Right lobe of liver (tissue), 6 donors: ENCODE data around the gene MYO3B. TPM values are rescaled to one million over a fixed set of nuclear protein-coding genes. Genes with fewer than 3 reads are reported as not detected.

Source experiments
- ATAC-seq, 4 donors: fragments of 200-7000 bp; cut with Tn5 transposase; one replicate each; pipeline ENCODE4 v1.9.1; 2020; ENCODE audit warnings: mild to moderate bottlenecking in 4 of 4, moderate library complexity in 4 of 4
- DNase-seq, 3 donors: peaks; one replicate each; pipeline ENCODE4 v3.0.0-alpha.2; 2020
- H3K27ac ChIP-seq, 3 donors: fragments of 200-600 bp; one replicate each; pipeline ENCODE4 v1.8.0; 2022
- H3K27me3 ChIP-seq, 2 donors: fragments of 200-600 bp; one replicate each; pipeline ENCODE4 v1.8.0; 2022
- H3K36me3 ChIP-seq, 4 donors: fragments of 200-600 bp; sonication (generic) in 1 of 4; one replicate each; pipeline versions ENCODE4 v1.5.1 to v1.8.0; 2017 to 2022; ENCODE audit warnings: control low read depth in 1 of 4
- H3K4me1 ChIP-seq, 4 donors: fragments of 200-600 bp; sonication (generic) in 1 of 4; one replicate each; pipeline versions ENCODE4 v1.5.1 to v1.8.0; 2017 to 2022; ENCODE audit warnings: control low read depth in 1 of 4
- H3K4me3 ChIP-seq, 3 donors: fragments of 200-600 bp; one replicate each; pipeline ENCODE4 v1.8.0; 2022
- H3K9me3 ChIP-seq, 4 donors: fragments of 200-600 bp; sonication (generic) in 1 of 4; one replicate each; pipeline versions ENCODE4 v1.5.1 to v1.8.0; 2017 to 2022; ENCODE audit warnings: control low read depth in 1 of 4
- POLR2A ChIP-seq: fragments of 450-650 bp; IDR thresholded peaks from one replicate; pipeline ENCODE4 v1.6.1; 2017; ENCODE audit warnings: antibody characterized with exemption, mild to moderate bottlenecking
- WGBS: methylation state at CpG from one replicate; pipeline ENCODE4 v1.1.6; 2018; ENCODE audit warnings: low coverage, low lambda C conversion rate; ENCODE audit not compliant: insufficient coverage; ENCODE audit errors: missing lambda C conversion rate; 5-methylcytosine and 5-hydroxymethylcytosine counted together
- intact Hi-C, 2 donors: fragments of 100-400 bp; cut with DNase I; formaldehyde crosslinking; loops; one replicate each; pipeline versions ENCODE4 v1.11.2 to v1.14.1; 2022
- total RNA-seq, 6 experiments: library from RNA; depleted of rRNA in 2 of 6; stranded (reverse); fragments of >200 nt in 2 of 6; fragmentation: NEBNext Ultra II Directional in 3 of 6; extraction: Animal tissue kit (Norgen Biotek cat#: 25700) in 3 of 6; gene quantifications; one replicate each; pipeline versions ENCODE4 v1.1.0 to v1.2.4, GENCODE V29; 2016 to 2023
- TF ChIP-seq, protein P1 (sequence below), 4 donors: fragments of 200-600 bp in 3 of 4; fragments of 450-650 bp in 1 of 4; IDR thresholded peaks; one replicate each; pipeline versions ENCODE4 v1.5.1 to v1.8.0; 2016 to 2022; ENCODE audit warnings: antibody characterized with exemption in 4 of 4, mild to moderate bottlenecking in 2 of 4
- donor health status: DM: no; HTN: yes; CAD: no.
- donor health status: DM: no; HTN: no; CAD: no.
- donor health status: DM: no; HTN: no; CAD: no.
- donor health status: DM: no; HTN: yes; CAD: no.
- donor health status: DM: no; HTN: yes; CAD: no.

Gene MYO3B
- total RNA-seq, 6 experiments from 2014 or later: 0.18 to 0.25 TPM; not detected in 4

DNA sequence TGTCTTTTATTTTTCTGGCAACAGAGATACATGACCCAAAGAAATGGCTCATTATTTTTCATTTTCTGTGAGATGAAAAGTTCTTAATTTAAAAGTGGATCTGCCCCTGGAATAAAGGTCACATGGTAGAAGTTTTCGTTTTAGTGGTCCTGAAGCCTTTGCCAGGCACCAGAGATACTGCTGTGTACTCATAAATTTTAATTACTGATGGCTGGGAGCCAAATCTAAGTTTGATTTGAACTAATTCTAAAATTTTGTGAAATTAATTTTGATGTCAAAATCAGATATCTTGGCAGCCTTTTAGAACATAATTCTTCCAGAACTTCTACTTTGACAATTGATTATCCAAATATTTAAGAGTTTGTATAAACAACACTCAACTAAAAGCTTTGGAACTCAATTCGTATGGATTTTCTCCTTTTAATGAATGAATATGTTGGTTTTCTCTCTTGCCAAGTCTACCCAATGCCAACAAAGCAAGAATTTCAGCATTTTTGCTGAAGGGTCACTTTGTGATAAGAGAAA is 408.7 kb downstream of the MYO3B start:
- TF ChIP-seq, protein P1, sequence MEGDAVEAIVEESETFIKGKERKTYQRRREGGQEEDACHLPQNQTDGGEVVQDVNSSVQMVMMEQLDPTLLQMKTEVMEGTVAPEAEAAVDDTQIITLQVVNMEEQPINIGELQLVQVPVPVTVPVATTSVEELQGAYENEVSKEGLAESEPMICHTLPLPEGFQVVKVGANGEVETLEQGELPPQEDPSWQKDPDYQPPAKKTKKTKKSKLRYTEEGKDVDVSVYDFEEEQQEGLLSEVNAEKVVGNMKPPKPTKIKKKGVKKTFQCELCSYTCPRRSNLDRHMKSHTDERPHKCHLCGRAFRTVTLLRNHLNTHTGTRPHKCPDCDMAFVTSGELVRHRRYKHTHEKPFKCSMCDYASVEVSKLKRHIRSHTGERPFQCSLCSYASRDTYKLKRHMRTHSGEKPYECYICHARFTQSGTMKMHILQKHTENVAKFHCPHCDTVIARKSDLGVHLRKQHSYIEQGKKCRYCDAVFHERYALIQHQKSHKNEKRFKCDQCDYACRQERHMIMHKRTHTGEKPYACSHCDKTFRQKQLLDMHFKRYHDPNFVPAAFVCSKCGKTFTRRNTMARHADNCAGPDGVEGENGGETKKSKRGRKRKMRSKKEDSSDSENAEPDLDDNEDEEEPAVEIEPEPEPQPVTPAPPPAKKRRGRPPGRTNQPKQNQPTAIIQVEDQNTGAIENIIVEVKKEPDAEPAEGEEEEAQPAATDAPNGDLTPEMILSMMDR (IDR thresholded peaks at IDR 0.05): no peak
- no peak for TF ChIP-seq POLR2A
- H3K4me3 ChIP-seq: no peak overlapping the region
- no peak overlapping the region for H3K27ac ChIP-seq
- H3K27me3 ChIP-seq: no peaks in the 10 kb centered on the region
- H3K36me3 ChIP-seq: no peaks in the 10 kb centered on the region
- H3K9me3 ChIP-seq: no peaks in the 10 kb centered on the region
- no peaks in the 10 kb centered on the region for H3K4me1 ChIP-seq
- 25% methylated on average over 2 of the region's 2 CpGs for WGBS
- DNase-seq (no peak), ATAC-seq (no peak)
- intact Hi-C loops: no loop called here

DNA sequence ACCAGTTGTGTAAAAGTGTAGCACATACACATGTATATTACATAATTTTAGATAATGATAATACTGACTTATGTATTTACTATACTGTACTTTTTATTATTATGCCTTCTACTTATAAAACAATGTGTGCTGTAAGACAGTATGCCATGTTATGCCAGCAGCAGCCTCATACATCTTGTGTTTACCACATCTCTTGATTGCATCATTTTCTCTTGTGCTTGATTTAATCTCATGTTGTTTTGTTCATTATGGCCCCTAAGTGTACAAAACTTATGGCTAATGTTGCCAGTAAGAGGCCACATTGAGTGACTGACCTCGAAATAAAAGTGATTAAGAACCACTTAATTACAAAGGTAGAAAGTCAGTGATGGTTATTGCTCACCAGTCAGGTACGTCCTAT is 409.2 kb downstream of the MYO3B start:
- H3K4me1 ChIP-seq: no peaks in the 10 kb centered on the region
- DNase-seq: no peak
- H3K4me3 ChIP-seq: no peak overlapping the region
- intact Hi-C loops: no loop called here
- no peak for TF ChIP-seq POLR2A
- TF ChIP-seq, protein P1 (IDR thresholded peaks at IDR 0.05): no peak
- H3K36me3 ChIP-seq: no peaks in the 10 kb centered on the region
- H3K9me3 ChIP-seq: no peaks in the 10 kb centered on the region
- no peak overlapping the region for H3K27ac ChIP-seq
- WGBS: 53% methylated on average over 2 of the region's 2 CpGs
- H3K27me3 ChIP-seq: no peaks in the 10 kb centered on the region
- ATAC-seq: no peak

DNA sequence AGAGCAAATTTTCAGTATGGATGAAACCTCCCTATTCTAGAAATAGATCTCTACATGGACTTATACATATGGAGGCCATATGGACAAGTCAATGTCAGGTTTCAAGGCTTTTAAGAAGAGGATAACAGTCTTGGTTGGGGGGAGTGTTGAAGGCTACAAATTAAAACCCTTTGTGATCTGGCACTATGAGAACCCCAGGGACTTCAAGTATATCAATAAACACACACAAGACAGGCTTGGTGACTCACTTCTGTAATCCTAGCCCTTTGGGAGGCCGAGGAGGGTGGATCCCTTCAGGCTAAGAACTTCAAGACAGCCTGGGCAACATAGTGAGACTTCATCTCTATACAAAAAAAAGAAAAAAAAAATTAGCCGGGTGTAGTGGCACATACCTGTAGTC is 410.0 kb downstream of the MYO3B start:
- no peaks in the 10 kb centered on the region for H3K9me3 ChIP-seq
- no peak for ATAC-seq
- H3K36me3 ChIP-seq: no peaks in the 10 kb centered on the region
- H3K27me3 ChIP-seq: no peaks in the 10 kb centered on the region
- no peak overlapping the region for H3K4me3 ChIP-seq
- H3K27ac ChIP-seq: no peak overlapping the region
- no peaks in the 10 kb centered on the region for H3K4me1 ChIP-seq
- 68% methylated on average over 2 of the region's 2 CpGs for WGBS
- TF ChIP-seq, protein P1 (IDR thresholded peaks at IDR 0.05): no peak
- TF ChIP-seq POLR2A: no peak
- no peak for DNase-seq
- intact Hi-C loops: no loop called here

DNA sequence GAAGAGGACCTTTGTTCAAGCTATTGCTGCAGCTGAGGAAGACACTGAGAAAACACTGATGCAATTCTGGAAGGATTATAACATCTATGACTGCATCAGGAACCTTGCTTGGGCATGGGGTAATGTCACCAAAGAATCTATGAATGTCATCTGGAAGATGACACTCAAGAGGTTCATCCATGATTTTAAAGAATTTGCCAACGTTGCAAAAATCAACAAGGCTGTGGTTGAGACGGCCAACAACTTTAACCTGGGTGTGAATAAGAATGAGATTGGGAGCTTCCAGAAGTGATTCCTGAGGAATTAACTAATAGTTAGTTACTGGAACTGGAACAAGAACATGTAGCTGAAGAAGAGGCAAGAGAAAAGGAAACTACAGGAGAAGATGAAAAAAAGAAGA is 410.8 kb downstream of the MYO3B start:
- H3K9me3 ChIP-seq: no peaks in the 10 kb centered on the region
- H3K27me3 ChIP-seq: no peaks in the 10 kb centered on the region
- intact Hi-C loops: no loop called here
- no peak overlapping the region for H3K27ac ChIP-seq
- no peaks in the 10 kb centered on the region for H3K36me3 ChIP-seq
- H3K4me3 ChIP-seq: no peak overlapping the region
- no peak for ATAC-seq
- 61% methylated on average over 2 of the region's 2 CpGs for WGBS
- DNase-seq: no peak
- no peaks in the 10 kb centered on the region for H3K4me1 ChIP-seq
- TF ChIP-seq POLR2A: no peak
- TF ChIP-seq, protein P1 (IDR thresholded peaks at IDR 0.05): no peak

DNA sequence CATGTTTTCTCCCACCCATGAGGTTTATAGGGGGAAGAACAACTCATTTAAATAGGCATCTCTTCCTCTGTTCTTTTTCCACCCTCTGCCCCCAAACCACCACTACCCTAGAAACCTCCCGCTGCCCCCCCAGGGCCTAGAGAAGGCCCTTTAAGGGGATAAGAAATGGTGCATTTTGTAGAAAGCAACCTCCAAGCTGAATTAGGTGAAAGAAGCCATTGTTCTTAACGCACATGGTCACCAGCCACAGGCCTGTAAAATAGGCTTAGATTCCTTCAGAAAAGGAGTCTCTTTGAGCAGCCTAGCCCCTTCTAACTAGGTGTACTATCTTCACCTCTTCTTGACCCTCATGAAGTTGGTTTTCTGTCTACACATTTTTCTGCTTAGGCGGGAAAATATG is 418.6 kb downstream of the MYO3B start:
- TF ChIP-seq POLR2A: no peak
- TF ChIP-seq, protein P1 (IDR thresholded peaks at IDR 0.05): no peak
- no peaks in the 10 kb centered on the region for H3K36me3 ChIP-seq
- WGBS: 78% methylated on average over 3 of the region's 3 CpGs
- DNase-seq: no peak
- no peaks in the 10 kb centered on the region for H3K4me1 ChIP-seq
- H3K27ac ChIP-seq: no peak overlapping the region
- no peaks in the 10 kb centered on the region for H3K27me3 ChIP-seq
- H3K9me3 ChIP-seq: no peaks in the 10 kb centered on the region
- intact Hi-C loops: no loop called here
- H3K4me3 ChIP-seq: no peak overlapping the region
- no peak for ATAC-seq
